Activated gamma-delta T cell (primary cell): Measurements from ENCODE around the gene IMPACT.

ENCODE experiments used
- DNase-seq: peaks from one replicate; lab custom pipeline; 2025; lab: John Stamatoyannopoulos, UW

Gene IMPACT

DNA sequence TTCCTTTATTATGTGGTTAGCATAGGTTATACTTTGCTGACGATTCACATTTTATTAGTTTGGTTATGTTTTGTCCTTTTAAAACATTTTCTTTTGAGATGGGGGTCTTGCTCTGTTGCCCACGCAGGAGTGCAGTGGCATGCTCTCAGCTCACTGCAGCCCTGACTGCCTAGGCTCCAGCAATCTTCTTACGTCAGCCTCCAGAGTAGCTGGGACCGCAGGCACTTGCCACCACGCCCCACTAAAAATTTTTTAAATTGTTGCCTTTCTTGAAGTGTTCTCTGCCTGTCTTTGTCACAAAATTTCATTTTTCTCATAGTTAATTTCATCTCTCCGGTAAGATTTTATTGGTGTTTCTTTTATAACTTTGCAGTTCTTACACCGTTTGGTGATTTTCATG, 52.9 kb downstream of the IMPACT start:
- no peak for DNase-seq

DNA sequence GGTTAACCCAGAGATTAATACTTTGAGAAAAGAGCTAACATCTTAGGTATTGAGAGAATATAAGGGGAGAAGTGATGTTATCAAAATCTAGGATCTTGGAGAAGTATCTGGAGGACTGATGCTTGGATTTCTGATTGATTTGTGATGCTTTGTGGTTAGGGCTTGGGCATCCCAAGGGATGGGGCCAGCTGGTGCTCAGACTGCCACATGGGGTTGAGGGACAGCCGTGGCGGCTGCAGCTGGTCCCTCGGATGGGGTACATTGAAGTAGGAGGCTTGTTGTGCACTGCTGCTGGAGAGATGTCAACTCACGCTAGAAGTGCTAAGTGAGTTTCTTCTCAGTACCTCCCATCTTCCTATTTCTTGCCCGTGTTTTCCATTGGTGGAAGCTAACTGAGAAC, 56.4 kb downstream of the IMPACT start:
- no peak for DNase-seq

DNA sequence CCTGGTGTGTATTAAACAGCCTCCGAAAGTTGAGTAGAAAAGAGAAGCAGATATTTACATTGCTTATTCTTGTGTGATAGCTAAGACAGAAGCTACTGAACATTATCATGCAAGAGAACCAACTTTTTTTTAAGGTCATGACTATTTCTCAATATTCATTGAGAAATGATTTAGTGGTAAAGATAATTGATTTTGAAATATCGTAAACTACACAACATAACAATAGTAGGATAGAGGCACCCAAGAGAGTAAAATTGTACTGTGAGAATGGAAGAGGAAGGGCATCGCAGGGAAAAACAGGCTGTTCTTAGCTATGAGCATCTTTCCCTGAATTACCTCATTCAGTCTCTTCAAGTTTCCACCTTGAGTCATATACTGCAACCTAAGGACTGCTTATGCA, 59.2 kb downstream of the IMPACT start:
- no peak for DNase-seq

DNA sequence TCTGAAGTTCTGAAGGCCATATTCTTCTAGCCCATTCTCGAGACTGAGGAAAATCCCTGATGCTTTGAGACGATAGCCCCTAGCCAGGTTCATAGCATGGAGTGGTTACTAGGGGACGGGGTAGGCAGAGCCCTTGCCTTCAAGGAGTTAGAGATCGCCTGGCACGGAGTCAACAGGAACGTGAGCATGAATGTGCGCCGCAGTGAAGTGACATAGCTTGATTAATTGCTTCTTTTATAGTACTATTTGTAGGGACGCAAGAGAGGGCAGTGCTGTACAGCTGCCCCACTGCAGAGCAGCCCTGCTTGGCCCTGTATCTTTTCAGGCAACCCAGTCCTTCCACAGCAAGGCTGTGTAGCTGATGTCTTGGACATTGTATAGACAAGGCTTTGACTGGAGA, 60.2 kb downstream of the IMPACT start:
- no peak for DNase-seq

DNA sequence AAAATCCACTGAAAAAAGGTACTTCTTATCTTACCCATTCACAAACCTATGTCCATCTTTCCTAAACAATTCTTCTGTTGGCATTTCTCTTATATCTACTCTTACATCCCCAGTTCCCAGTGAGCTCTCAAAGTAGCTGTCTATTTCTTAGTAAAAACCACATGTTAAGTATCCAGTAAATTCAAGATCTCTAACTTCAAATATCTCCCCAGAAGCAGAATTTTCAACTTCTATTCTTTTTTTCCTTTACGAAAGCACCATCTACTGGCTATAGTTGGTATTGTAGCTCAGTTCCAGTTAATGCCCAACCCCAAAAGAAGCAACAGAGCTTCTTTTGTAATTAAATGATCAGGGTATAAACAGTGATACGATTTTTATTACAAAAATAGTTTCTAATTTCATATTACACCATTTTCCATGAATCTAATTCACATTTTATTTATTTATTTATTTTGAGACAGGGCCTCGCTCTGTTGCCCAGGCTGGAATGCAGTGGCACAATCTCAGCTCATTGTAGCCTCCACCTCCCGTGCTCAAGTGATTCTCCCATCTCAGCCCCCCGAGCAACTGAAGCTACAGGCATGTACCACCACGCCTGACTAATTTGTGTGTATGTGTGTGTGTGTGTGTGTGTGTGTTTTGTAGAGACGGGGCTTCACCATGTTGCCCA, 62.5 kb downstream of the IMPACT start:
- no peak for DNase-seq

DNA sequence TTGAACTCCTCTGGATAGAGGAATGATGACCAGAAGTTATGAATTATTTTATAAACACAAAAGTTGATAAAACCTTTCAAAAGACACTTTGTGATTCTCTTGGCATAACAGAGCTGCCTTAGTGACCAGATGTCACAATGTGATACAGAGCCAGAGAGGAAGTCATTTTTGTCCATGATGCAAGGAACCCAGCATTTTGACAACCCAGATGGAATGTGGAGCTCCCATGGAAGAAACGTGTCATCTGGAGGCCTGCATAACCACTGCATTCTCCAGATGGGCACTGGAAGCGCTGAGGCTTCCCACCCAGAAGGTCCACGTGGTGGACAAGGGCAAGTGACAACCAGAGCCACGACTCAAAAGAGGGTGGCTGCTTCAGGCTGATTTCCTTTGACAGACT, 64.1 kb downstream of the IMPACT start:
- DNase-seq, result no peak

DNA sequence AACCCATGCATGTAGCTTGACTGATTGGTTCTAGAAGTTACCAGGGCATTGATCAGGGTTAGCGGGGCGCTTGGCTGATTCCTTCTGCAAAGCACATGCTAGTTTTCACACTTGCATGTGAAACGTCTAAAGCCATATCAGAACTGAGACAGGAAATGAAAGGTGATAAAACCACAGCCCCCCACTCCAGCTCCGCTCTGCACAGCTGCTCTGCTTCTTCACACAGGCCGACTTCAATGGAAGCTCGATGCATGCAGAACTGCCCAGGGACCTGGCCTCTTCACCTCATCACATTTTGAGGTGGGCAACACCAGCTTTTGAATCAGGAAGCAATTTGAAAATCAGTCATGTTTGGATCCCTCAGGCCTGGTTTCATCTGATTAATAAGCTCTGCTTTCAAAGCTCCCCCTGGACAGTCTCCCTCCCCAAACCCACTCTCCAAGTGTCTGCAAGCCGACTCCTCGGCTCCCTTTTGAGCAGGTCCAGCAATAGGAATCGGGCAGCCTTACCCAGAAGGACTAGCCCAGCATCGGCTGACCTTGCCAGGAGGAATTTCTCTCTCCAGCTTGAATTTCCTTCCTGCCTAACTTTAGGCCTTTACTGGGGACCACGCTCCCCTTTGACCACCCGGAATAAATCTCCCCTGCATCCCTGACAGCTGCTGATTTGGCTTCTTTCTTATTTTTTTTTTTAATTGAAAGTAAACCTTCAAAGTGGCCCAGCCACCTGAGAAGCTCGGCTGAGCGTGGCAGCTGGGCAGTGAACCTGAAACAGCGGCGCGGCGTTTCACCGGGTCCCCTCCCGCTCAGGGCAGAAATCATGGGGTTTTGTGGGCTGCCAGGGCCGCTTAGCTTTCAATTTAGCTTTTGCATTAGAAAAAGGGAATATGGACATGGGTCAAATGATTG, 65.7 kb downstream of the IMPACT start:
- no peak for DNase-seq

DNA sequence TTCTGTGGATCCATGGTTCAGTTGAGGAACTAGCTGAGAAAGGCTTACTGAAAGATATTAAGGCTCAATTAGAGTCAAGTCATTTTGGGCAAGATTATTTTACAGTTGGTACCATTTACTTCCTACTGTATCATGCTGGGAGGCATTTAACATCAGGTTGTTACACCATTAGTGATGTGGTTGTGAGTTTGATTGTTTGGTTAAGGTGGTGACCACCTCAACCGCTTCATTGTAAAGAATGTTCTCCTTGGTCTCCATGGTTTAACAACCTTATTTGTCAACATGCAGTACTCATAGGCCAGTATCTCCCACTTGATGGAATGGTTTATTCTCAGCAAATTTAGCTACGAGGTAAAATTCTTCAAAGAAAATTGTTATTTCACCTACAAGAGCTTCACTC, 68.1 kb downstream of the IMPACT start:
- no peak for DNase-seq

DNA sequence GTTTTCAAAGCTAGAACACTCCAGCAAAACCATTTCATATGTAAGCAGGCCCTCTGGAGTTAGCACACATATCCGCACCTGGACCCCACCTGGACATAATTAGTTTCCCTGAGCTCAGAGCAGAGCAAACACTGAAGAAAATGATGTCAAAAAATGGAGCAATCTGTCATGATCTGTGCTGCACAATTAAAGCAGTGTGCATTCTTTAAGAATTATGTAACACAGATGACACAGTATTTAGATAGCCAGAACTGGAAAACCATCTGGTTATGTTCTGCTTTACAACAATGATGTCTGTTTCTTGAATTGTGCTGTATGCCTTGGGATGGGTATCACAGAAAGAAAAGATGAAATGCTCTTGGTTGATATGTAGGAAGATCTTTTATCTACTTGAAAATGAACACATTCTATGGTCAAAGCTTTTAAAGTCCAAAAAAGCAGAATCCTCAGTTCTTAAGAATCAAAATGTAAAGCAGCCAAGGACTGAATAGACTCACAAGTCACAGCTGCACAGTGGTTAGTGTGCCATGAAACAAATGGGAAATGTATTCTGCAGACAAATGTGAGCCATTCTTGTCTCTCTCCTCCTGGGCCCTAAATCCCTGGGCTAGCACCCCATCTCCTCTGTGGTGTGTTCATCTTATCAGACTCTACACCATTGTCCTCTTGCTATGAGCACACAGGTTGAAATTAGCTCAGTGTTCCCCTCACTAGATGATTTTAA, 70.7 kb downstream of the IMPACT start:
- no peak for DNase-seq

DNA sequence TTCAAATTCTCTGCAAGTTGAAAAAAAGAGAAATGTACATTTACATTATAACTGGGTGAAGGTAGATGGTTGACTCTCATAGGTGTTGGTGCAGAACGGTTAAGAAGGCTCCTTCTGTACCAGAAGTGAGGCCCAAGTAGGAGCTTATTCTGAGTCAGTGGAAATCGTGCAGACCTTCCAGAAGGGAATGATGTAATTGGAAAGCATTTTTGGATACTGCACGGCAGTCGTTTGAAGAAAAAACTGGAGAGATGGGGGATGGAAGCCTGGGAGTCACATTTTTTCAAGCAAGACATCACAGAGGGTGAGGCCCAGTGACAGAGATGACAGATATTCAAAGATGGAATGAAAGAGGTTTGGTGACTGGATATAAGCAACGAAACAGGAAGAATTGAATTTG, 73.3 kb downstream of the IMPACT start:
- no peak for DNase-seq

DNA sequence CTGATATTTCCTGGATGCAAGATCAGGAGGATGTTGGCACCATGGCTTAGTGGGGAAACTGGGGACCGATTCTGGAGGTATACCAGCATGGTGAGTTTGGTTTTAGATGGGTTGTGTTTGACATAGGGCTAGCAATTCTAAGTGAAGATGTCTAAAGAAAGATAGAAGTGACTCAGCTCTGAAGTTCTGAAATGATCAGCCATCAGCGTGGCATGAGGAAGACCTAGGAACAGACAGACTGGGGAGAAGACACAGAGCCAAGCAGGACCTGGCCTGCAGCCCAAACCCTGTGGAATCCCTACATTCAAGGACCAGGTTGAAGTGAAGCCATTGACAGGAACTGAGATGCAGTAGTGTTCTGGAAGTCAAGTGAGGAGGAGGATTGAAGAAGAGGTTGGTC, 73.7 kb downstream of the IMPACT start:
- DNase-seq, result no peak

DNA sequence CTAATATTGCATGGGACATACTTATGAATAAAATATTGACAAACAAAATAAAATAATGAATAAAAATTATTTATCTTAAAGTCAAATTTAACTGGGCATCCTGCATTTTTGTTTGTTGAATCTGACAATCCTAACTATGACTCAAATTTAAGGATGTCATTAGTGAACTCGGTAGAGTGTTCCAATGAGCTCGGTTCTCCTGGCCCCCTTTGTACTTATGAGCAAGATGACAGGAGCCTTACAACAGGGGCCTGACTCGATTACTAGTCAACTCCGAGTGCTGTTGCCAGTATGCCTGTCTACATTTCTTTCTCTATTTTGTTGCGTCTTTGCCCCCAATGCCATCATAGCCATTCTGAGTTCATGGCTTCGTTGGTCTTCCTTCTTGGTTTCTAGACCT, 74.3 kb downstream of the IMPACT start:
- no peak for DNase-seq

DNA sequence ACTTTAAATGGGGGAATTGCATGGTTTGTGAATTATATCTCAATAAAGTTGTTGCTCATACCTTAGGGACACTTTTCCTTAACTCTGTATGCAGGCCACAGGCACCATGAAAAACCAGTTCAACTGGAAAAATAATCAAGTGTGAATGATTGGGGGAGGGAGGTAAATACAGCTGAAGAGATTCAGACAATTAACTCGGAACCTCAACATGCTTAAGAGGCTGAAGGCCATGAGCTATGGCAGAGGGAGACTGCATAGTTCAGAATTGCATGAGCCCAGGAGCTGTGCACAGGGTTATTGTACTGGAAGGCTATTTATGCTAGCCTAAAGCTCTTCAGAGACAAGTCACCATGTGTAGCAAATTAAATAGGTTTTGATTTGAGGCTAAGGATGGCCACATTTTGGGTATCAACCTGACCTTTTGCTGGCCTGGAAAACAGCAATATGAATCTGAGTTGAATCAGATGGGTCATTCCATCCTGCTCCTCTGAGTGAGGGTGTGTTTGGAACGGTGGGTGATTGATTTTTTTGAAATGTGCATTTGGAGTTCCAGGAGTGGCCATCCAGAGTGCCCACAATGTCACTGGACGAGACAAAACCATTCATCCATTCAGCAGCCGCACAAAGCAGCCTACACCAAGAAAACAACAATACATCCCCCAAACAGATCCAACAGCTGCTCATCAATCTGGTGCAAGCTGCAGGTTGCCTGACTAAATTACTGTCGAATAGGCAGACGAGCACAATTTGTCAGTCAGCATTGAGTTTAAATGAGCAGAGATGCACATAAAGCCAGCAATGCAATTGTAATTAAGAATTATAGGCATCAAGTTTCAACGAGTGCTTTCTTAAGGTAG, 76.4 kb downstream of the IMPACT start:
- DNase-seq, result no peak
